ENCODE measurements around the gene ZNF774. TPM values are rescaled to one million over a fixed set of nuclear protein-coding genes. Genes with fewer than 3 reads are reported as not detected.
"Not testable (repeated sequence)": the region's sequence is repeated elsewhere in the genome, so short reads cannot be mapped to it uniquely, and the experiment has no call there.

The ZNF774 gene
- total RNA-seq, 4 donors from 2014 or later: 0.75 to 22.5 (median 10.2) TPM

GRCh38 chr15:90343302-90343790 is 8.7 kb upstream of the ZNF774 start:
- no peak overlapping the region for H3K4me3 ChIP-seq
- TF ChIP-seq EP300 (IDR thresholded peaks at IDR 0.05; ENCODE audit: low read depth) (no peak), POLR2AphosphoS5 (IDR thresholded peaks at IDR 0.05) (no peak), CTCF (IDR thresholded peaks at IDR 0.05) (no peak), POLR2A (IDR thresholded peaks at IDR 0.05) (no peak)
- 84% methylated on average over 4 to 5 of the region's 5 CpGs for WGBS, 2 donors (ENCODE audit: low coverage in 1 of 2)
- H3K36me3 ChIP-seq: no peaks in the 10 kb centered on the region
- no peak overlapping the region for H3K27ac ChIP-seq
- no peaks in the 10 kb centered on the region for H3K27me3 ChIP-seq
- DNase-seq: no peak
- H3K4me1 ChIP-seq: peaks cover 0 to 9% (median 0%) of the 10 kb centered on the region in 4 donors
- in situ Hi-C loops (cut with MboI; ENCODE audit: low pct_ligation_motif_present in 1 of 4, low pct_unique_long_range_greater_than_20kb in 1 of 4, low sequenced_read_pairs in 3 of 4): no loop called here
- intact Hi-C loops (cut with DNase I; ENCODE audit: low total_unique reads): no loop called here
- H3K9me3 ChIP-seq: no peaks in the 10 kb centered on the region

- TF ChIP-seq POLR2A (IDR thresholded peaks at IDR 0.05) (no peak), POLR2AphosphoS5 (IDR thresholded peaks at IDR 0.05) (no peak), CTCF (IDR thresholded peaks at IDR 0.05) (no peak)
- WGBS, 2 donors (ENCODE audit: low coverage in 1 of 2): 93% methylated on average over 1 of the region's 1 CpG; no CpG with 5 or more reads in 1 of the 2 donors
- Histone ChIP-seq H3K9me3 (no peaks in the 10 kb centered on the region), H3K36me3 (no peaks in the 10 kb centered on the region), H3K4me1 (peaks cover 0 to 9% (median 0%) of the 10 kb centered on the region in 4 donors), H3K27ac (no peak overlapping the region), H3K4me3 (no peak overlapping the region), H3K27me3 (no peaks in the 10 kb centered on the region)
- intact Hi-C loops (cut with DNase I; ENCODE audit: low total_unique reads): no loop called here
- no peak for DNase-seq
- in situ Hi-C loops (cut with MboI; ENCODE audit: low pct_ligation_motif_present in 1 of 4, low pct_unique_long_range_greater_than_20kb in 1 of 4, low sequenced_read_pairs in 3 of 4): no loop called here
These were observed 7.4 kb upstream of the ZNF774 start for GRCh38 chr15:90344662-90345061.

- no peak overlapping the region for H3K4me3 ChIP-seq
- 36% methylated on average over 2 of the region's 2 CpGs; no CpG with 5 or more reads in 1 of the 2 donors for WGBS, 2 donors (ENCODE audit: low coverage in 1 of 2)
- DNase-seq: no peak
- peaks cover 0 to 4% (median 0%) of the 10 kb centered on the region in 4 donors for H3K4me1 ChIP-seq
- H3K27ac ChIP-seq: no peak overlapping the region
- H3K36me3 ChIP-seq: no peaks in the 10 kb centered on the region
- H3K27me3 ChIP-seq: no peaks in the 10 kb centered on the region
- no peaks in the 10 kb centered on the region for H3K9me3 ChIP-seq
- in situ Hi-C loops (cut with MboI; ENCODE audit: low pct_ligation_motif_present in 1 of 4, low pct_unique_long_range_greater_than_20kb in 1 of 4, low sequenced_read_pairs in 3 of 4) (no loop called here), intact Hi-C loops (cut with DNase I; ENCODE audit: low total_unique reads) (no loop called here)
- no peak for TF ChIP-seq POLR2A (IDR thresholded peaks at IDR 0.05)
- TF ChIP-seq EP300 (IDR thresholded peaks at IDR 0.05; ENCODE audit: low read depth): no peak
- TF ChIP-seq POLR2AphosphoS5 (IDR thresholded peaks at IDR 0.05): no peak
- TF ChIP-seq CTCF (IDR thresholded peaks at IDR 0.05): no peak
These were observed 6.2 kb upstream of the ZNF774 start for GRCh38 chr15:90345857-90346256.

GRCh38 chr15:90347431-90348065 is 4.5 kb upstream of the ZNF774 start:
- intact Hi-C loops (cut with DNase I; ENCODE audit: low total_unique reads); H3K27ac ChIP-seq; H3K4me3 ChIP-seq; H3K36me3 ChIP-seq; in situ Hi-C loops (cut with MboI; ENCODE audit: low pct_ligation_motif_present in 1 of 4, low pct_unique_long_range_greater_than_20kb in 1 of 4, low sequenced_read_pairs in 3 of 4); H3K9me3 ChIP-seq; DNase-seq; H3K27me3 ChIP-seq; H3K4me1 ChIP-seq: not testable (repeated sequence)
- WGBS, 2 donors (ENCODE audit: low coverage in 1 of 2): 93 to 100% methylated on average over 1 of the region's 1 CpG

GRCh38 chr15:90348456-90348855 is 3.6 kb upstream of the ZNF774 start:
- TF ChIP-seq POLR2AphosphoS5 (IDR thresholded peaks at IDR 0.05): no peak
- no peak for TF ChIP-seq POLR2A (IDR thresholded peaks at IDR 0.05)
- TF ChIP-seq EP300 (IDR thresholded peaks at IDR 0.05; ENCODE audit: low read depth): no peak
- no peak for TF ChIP-seq CTCF (IDR thresholded peaks at IDR 0.05)
- H3K9me3 ChIP-seq: no peaks in the 10 kb centered on the region
- H3K27me3 ChIP-seq: no peaks in the 10 kb centered on the region
- H3K4me3 ChIP-seq: no peak overlapping the region
- no peak for DNase-seq
- no peak overlapping the region for H3K27ac ChIP-seq
- intact Hi-C loops (cut with DNase I; ENCODE audit: low total_unique reads) (no loop called here), in situ Hi-C loops (cut with MboI; ENCODE audit: low pct_ligation_motif_present in 1 of 4, low pct_unique_long_range_greater_than_20kb in 1 of 4, low sequenced_read_pairs in 3 of 4) (no loop called here)
- H3K36me3 ChIP-seq: no peaks in the 10 kb centered on the region
- peaks cover 4 to 10% (median 5%) of the 10 kb centered on the region in 4 donors for H3K4me1 ChIP-seq
- 80 to 91% methylated on average over 1 to 6 of the region's 6 CpGs for WGBS, 2 donors (ENCODE audit: low coverage in 1 of 2)
